ENCODE measurements around the gene ARHGAP27.
"Not testable (repeated sequence)": the region's sequence is repeated elsewhere in the genome, so short reads cannot be mapped to it uniquely, and the experiment has no call there.

Gene ARHGAP27

GRCh38 chr17:45361976-45362375 is 70.7 kb downstream of the ARHGAP27 start:
- no peak for DNase-seq (ENCODE audit: low read depth in 2 of 2)

- no peak for DNase-seq (ENCODE audit: low read depth in 2 of 2)
These were observed 71.2 kb downstream of the ARHGAP27 start for GRCh38 chr17:45361451-45361850.

DNA sequence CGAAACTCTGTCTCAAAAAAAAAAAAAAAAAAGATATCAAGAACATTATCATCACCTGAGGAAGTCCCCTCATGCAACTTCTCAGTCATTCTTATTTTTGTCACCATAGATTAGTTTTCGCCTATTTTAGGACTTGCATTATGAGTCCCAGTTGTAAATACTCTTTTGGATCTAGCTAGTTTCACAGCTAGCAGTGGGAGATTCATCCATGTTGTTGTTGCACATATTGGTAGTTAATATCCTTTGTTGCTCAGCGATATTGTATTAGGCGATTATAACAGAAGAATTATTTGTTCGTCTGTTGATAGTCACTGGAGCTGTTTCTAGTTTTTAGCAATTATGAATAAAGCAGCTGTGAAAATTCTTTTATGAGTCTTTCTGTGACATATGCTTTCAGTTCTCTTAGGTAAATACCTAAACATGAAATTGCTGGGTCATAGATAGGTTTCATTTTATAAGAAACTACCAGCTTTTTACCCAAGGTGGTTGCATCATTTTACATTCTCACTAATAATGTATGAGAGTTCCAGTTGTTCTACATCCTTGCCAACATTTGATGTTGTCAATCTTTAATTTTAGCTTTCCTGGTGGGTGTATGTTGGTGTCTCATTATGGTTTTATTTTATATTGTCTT is 75.2 kb downstream of the ARHGAP27 start:
- DNase-seq (ENCODE audit: low read depth in 2 of 2): no peak

GRCh38 chr17:45355087-45355486 is 77.6 kb downstream of the ARHGAP27 start:
- no peak for DNase-seq (ENCODE audit: low read depth in 2 of 2)

- no peak for DNase-seq (ENCODE audit: low read depth in 2 of 2)
These were observed 79.6 kb downstream of the ARHGAP27 start for GRCh38 chr17:45353043-45353442.

DNA sequence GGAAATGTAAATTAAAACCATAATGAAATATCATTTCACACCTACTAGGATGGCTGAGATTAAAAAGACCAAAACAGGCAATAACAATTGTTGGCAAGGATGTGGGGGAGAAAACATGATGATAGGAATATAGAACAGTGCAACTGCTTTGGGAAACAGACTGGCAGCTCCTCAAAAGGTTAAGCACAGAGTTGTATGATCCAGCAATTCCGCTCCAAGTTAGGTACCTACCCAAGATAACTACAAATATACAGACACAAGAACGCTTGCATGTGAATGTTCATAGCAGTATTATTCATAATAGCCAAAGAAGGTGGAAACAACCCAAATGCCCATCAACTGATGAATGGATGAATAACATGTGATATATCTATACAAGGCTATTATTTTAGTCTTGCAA is 80.8 kb downstream of the ARHGAP27 start:
- DNase-seq (ENCODE audit: low read depth in 2 of 2): no peak

DNA sequence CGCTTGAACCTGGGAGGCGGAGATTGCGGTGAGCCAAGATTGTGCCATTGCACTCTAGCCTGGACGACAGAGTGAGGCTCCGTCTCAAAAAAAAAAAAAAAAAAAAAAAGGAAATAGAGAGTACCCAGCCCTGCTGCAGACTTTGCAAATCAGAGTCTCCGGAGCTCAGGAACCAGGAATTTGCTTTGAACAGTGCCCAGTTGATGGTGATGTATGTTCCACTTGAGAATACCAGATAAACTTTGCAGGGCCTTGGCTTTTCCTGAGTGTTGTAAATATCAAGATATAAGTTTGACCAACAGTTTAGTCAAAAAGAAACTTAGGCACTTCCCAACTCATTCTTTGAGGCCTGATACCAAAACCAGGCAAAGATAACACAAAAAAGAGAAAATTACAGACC is 85.2 kb downstream of the ARHGAP27 start:
- no peak for DNase-seq (ENCODE audit: low read depth in 2 of 2)

GRCh38 chr17:45346216-45347015 is 86.3 kb downstream of the ARHGAP27 start:
- DNase-seq (ENCODE audit: low read depth in 2 of 2): no peak

- DNase-seq (ENCODE audit: low read depth in 2 of 2): no peak
These were observed 87.0 kb downstream of the ARHGAP27 start for GRCh38 chr17:45345554-45346215.

GRCh38 chr17:45345246-45345553 is 87.5 kb downstream of the ARHGAP27 start:
- no peak for DNase-seq (ENCODE audit: low read depth in 2 of 2)

GRCh38 chr17:45343967-45344664 is 88.6 kb downstream of the ARHGAP27 start:
- not testable (repeated sequence) for DNase-seq (ENCODE audit: low read depth in 2 of 2)
